ENCODE measurements around the gene CD99. TPM values are rescaled to one million over a fixed set of nuclear protein-coding genes. Genes with fewer than 3 reads are reported as not detected.

The CD99 gene
- total and polyA plus RNA-seq, 2 experiments from 2014 or later: 28.5 to 43.1 TPM

- no peak for TF ChIP-seq ZNF462 (CRISPR knock-in tag; IDR thresholded peaks at IDR 0.05)
- no peak for TF ChIP-seq POLR2AphosphoS5 (IDR thresholded peaks at IDR 0.05; ENCODE audit: low read depth)
- TF ChIP-seq EZH2phosphoT487 (IDR thresholded peaks at IDR 0.05; ENCODE audit: unreplicated experiment): no peak
- TF ChIP-seq REST (IDR thresholded peaks at IDR 0.05; ENCODE audit: unreplicated experiment): no peak
These were observed 8.4 kb upstream of the CD99 start (continued) for GRCh38 chrX:2682565-2683177.

GRCh38 chrX:2684256-2684655, 6.8 kb upstream of the CD99 start:
- no peak overlapping the region for H3K4me2 ChIP-seq
- H2AFZ ChIP-seq: no peak overlapping the region
- H3F3A ChIP-seq (replicated peaks; ENCODE audit: low read depth): peaks cover 2% of the 10 kb centered on the region; the same call in 1 of the 2 replicates
- peaks cover 16% of the 10 kb centered on the region for H3K27me3 ChIP-seq (ENCODE audit: insufficient read depth)
- no peaks in the 10 kb centered on the region for H3K9me2 ChIP-seq (ENCODE audit: insufficient read depth)
- H3K27ac ChIP-seq (ENCODE audit: low read depth): no peak overlapping the region
- Mint-ChIP-seq H3K4me3 (no peak overlapping the region), H3K27me3 (ENCODE audit: insufficient read depth, low read depth, poor library complexity) (peaks cover 10% of the 10 kb centered on the region), H3K36me3 (ENCODE audit: low read depth) (no peaks in the 10 kb centered on the region), H3K27ac (no peak overlapping the region), H3K9me3 (no peaks in the 10 kb centered on the region; the same call in 2 of the 3 replicates), H3K4me1 (peaks cover 8% of the 10 kb centered on the region)
- no peak overlapping the region for H3K4me3 ChIP-seq
- DNase-seq (ENCODE audit: low spot score) (no peak), ATAC-seq (no peak)
- H3K36me3 ChIP-seq (ENCODE audit: insufficient read depth): no peaks in the 10 kb centered on the region
- H3K79me2 ChIP-seq (replicated peaks; ENCODE audit: insufficient read depth): no peaks in the 10 kb centered on the region
- H4K20me1 ChIP-seq (replicated peaks; ENCODE audit: insufficient read depth): no peaks in the 10 kb centered on the region
- no peaks in the 10 kb centered on the region for H3K4me1 ChIP-seq (ENCODE audit: insufficient read depth)
- TF ChIP-seq EZH2 (IDR thresholded peaks at IDR 0.05; ENCODE audit: low read depth, unreplicated experiment) (no peak), REST (IDR thresholded peaks at IDR 0.05; ENCODE audit: unreplicated experiment) (no peak), STAT1 (IDR thresholded peaks at IDR 0.05; ENCODE audit: unreplicated experiment) (no peak)
